Measurements from ENCODE around the gene AGMO.

DNA sequence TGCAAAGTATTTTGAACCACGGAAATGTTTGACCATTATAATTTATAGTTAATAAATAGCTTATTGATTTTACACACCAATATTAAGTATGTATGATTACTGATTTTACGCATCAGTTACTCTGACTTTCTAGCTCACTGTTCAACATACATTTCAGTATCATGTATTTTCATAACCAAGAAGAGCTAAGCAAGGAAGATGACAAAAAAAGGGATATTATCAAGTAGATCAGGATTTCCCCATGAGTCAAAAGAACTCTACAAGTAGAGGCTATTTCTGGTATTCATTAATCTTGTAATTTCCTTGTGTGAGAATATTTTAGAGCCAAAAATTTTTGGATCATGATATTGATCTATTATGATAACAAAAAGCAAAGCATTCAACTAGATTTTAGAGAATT is 131.6 kb downstream of the AGMO start:
- TF ChIP-seq, protein P1, sequence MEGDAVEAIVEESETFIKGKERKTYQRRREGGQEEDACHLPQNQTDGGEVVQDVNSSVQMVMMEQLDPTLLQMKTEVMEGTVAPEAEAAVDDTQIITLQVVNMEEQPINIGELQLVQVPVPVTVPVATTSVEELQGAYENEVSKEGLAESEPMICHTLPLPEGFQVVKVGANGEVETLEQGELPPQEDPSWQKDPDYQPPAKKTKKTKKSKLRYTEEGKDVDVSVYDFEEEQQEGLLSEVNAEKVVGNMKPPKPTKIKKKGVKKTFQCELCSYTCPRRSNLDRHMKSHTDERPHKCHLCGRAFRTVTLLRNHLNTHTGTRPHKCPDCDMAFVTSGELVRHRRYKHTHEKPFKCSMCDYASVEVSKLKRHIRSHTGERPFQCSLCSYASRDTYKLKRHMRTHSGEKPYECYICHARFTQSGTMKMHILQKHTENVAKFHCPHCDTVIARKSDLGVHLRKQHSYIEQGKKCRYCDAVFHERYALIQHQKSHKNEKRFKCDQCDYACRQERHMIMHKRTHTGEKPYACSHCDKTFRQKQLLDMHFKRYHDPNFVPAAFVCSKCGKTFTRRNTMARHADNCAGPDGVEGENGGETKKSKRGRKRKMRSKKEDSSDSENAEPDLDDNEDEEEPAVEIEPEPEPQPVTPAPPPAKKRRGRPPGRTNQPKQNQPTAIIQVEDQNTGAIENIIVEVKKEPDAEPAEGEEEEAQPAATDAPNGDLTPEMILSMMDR (IDR thresholded peaks at IDR 0.05): no peak
- TF ChIP-seq POLR2AphosphoS5 (IDR thresholded peaks at IDR 0.05) (no peak), POLR2A (IDR thresholded peaks at IDR 0.05) (no peak)

Measured in breast epithelium (tissue), 3 donors.